Heart right ventricle (tissue), 16 donors: Measurements from ENCODE around the gene RGS7. TPM values are rescaled to one million over a fixed set of nuclear protein-coding genes. Genes with fewer than 3 reads are reported as not detected.

Experiments
- ATAC-seq, 8 donors: fragments of 200-7000 bp; cut with Tn5 transposase; one replicate each; pipeline ENCODE4 v1.9.1; 2020; ENCODE audit warnings: mild to moderate bottlenecking in 8 of 8, moderate library complexity in 8 of 8, moderate number of reproducible peaks in 1 of 8
- DNase-seq, 2 donors: peaks; one replicate each; pipeline ENCODE4 v3.0.0-alpha.2; 2020
- H3K27ac ChIP-seq, 10 donors: fragments of 200-600 bp; sonication (generic) in 2 of 10; one replicate each; pipeline versions ENCODE4 v1.5.0 to v1.8.0; 2020 to 2022; ENCODE audit warnings: mild to moderate bottlenecking in 3 of 10
- H3K27me3 ChIP-seq, 7 donors: fragments of 200-600 bp; one replicate each; pipeline ENCODE4 v1.8.0; 2021 to 2022; ENCODE audit warnings: mild to moderate bottlenecking in 2 of 7
- H3K36me3 ChIP-seq, 9 donors: fragments of 200-600 bp; sonication (generic) in 1 of 9; one replicate each; pipeline versions ENCODE4 v1.5.0 to v1.8.0; 2020 to 2022; ENCODE audit warnings: mild to moderate bottlenecking in 2 of 9
- H3K4me1 ChIP-seq, 9 donors: fragments of 200-600 bp; sonication (generic) in 1 of 9; one replicate each; pipeline versions ENCODE4 v1.5.0 to v1.8.0; 2020 to 2022; ENCODE audit warnings: mild to moderate bottlenecking in 4 of 9
- H3K4me3 ChIP-seq, 10 donors: fragments of 200-600 bp; sonication (generic) in 2 of 10; one replicate each; pipeline versions ENCODE4 v1.5.0 to v1.8.0; 2020 to 2022; ENCODE audit warnings: mild to moderate bottlenecking in 7 of 10, moderate library complexity in 2 of 10
- H3K9me3 ChIP-seq, 11 donors: fragments of 200-600 bp in 10 of 11; sonication (generic) in 2 of 11; one replicate each; pipeline versions ENCODE4 v1.5.0 to v1.8.0; 2013 to 2022; ENCODE audit warnings: mild to moderate bottlenecking in 2 of 11, control low read depth in 1 of 11, moderate library complexity in 1 of 11
- WGBS, 2 donors: extraction: QIAGEN DNeasy Blood & Tissue Kit; methylation state at CpG; one replicate each; pipeline ENCODE4 v1.1.7; 2013; ENCODE audit warnings: inconsistent platforms in 1 of 2; 5-methylcytosine and 5-hydroxymethylcytosine counted together
- intact Hi-C, 10 donors: fragments of 100-400 bp; cut with DNase I; formaldehyde crosslinking; loops; one replicate each; pipeline versions ENCODE4 v1.11.1 to v1.14.2; 2022
- polyA plus RNA-seq, 2 donors: library from polyadenylated mRNA; stranded (reverse); fragments of 200-250 nt; gene quantifications; one replicate each; pipeline ENCODE4 v1.2.3, GENCODE V29; 2013
- total RNA-seq, 10 donors: library from RNA; stranded (reverse); fragmentation: NEBNext Ultra II Directional in 3 of 10; extraction: Animal tissue kit (Norgen Biotek cat#: 25700) in 3 of 10; gene quantifications; one replicate each; pipeline versions ENCODE4 v1.2.1 to v1.2.4, GENCODE V29; 2021 to 2023
- TF ChIP-seq, protein P1 (sequence below), 9 donors: fragments of 200-600 bp; sonication (generic) in 2 of 9; IDR thresholded peaks; one replicate each; pipeline versions ENCODE4 v1.5.0 to v1.8.0; 2021 to 2022; ENCODE audit warnings: antibody characterized with exemption in 9 of 9, mild to moderate bottlenecking in 5 of 9, moderate library complexity in 1 of 9
- donor health status: Arrhythmogenic right ventricular cardiomyopathy.
- donor health status: ischemic (EF 13 %, LVEDD 7.1; RV severe dilation, severe dysfunction).
- donor health status: healthy with polysubstance abuse.
- donor health status: DM: no; HTN: yes; CAD: no.
- donor health status: DM: no; HTN: no; CAD: no.
- donor health status: ischemic (EF 25% LVEDD 6.9; RV normal size, moderate dysfunction).
- donor health status: ischemic (EF 25% LVEDD 5.7; RV mildly dilated, moderate dysfunction).
- donor health status: healthy.
- donor health status: DM: yes; HTN: yes; CAD: no.
- donor health status: Ischemic cardiomyopathy.
- donor health status: ischemic (EF 35%, LVEDD 5.7; RV mildly dilated, moderate dysfunction).
- donor health status: nonischemic (EF 11% LVEDD 7.7; RV severe dilation, severe dysfunction).
- donor health status: DM: yes; HTN: yes; CAD: no.
- donor health status: PGD.
- donor health status: ischemic (EF 29% LVEDD 5.4; RV normal size, mild dysfunction).
- donor health status: nonischemic (EF 23%, LVEDD 6.1; RV moderate dilation, normal function).

RGS7 gene
- total and polyA plus RNA-seq, 12 donors: not detected

DNA sequence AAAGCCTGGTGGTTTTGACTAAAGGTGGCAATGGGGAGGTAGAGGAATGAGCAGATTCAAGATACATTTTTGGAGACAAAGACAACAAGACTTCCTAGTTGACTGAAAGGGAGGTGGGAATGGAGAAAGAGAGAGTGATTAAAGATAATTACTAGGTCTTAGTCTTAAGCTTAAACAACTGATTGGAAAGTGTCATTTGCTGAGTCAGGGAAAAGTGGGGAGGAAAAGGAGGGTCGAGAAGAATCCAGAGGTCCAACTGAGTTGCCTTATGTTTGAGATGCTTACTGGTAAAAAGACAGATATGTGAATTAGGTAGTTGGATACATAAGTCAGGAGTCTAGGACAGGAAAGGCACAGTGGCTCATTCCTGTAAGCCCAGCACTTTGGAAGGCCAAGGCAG is 179.3 kb downstream of the RGS7 start:
- H3K9me3 ChIP-seq: no peaks in the 10 kb centered on the region
- intact Hi-C loops: no loop called here
- H3K36me3 ChIP-seq: no peaks in the 10 kb centered on the region
- TF ChIP-seq, protein P1, sequence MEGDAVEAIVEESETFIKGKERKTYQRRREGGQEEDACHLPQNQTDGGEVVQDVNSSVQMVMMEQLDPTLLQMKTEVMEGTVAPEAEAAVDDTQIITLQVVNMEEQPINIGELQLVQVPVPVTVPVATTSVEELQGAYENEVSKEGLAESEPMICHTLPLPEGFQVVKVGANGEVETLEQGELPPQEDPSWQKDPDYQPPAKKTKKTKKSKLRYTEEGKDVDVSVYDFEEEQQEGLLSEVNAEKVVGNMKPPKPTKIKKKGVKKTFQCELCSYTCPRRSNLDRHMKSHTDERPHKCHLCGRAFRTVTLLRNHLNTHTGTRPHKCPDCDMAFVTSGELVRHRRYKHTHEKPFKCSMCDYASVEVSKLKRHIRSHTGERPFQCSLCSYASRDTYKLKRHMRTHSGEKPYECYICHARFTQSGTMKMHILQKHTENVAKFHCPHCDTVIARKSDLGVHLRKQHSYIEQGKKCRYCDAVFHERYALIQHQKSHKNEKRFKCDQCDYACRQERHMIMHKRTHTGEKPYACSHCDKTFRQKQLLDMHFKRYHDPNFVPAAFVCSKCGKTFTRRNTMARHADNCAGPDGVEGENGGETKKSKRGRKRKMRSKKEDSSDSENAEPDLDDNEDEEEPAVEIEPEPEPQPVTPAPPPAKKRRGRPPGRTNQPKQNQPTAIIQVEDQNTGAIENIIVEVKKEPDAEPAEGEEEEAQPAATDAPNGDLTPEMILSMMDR (IDR thresholded peaks at IDR 0.05): no peak
- no peak for DNase-seq
- H3K27me3 ChIP-seq: peaks cover 0 to 6% (median 0%) of the 10 kb centered on the region in 7 donors
- no peak overlapping the region for H3K4me3 ChIP-seq
- H3K4me1 ChIP-seq: no peaks in the 10 kb centered on the region
- no peak overlapping the region for H3K27ac ChIP-seq
- 62 to 66% methylated on average over 1 of the region's 1 CpG for WGBS, 2 donors
- no peak for ATAC-seq

DNA sequence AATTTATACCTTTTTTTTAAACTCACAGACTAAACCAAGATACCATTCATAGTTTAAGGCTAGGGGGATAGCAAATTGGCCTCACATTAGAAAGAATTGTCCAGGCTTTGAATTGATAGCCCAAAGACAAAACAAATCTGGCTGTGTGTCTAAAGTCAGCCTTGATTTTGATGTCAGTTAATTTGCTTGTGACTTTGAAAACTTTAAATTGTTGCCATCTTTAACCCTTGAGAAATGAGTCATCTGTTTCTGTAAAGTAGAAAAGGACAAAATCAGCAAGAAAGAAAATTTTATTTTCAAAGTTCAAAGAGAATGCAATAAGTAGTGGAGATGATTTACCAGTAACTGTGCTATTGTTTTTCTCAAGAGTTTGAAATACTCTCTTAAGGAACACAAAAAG is 184.5 kb downstream of the RGS7 start:
- TF ChIP-seq, protein P1 (IDR thresholded peaks at IDR 0.05): no peak
- Histone ChIP-seq H3K36me3 (no peaks in the 10 kb centered on the region), H3K4me3 (no peak overlapping the region), H3K27ac (no peak overlapping the region), H3K27me3 (peaks cover 0 to 6% (median 0%) of the 10 kb centered on the region in 7 donors), H3K4me1 (no peaks in the 10 kb centered on the region), H3K9me3 (no peaks in the 10 kb centered on the region)
- DNase-seq: no peak
- intact Hi-C loops: no loop called here
- no peak for ATAC-seq

DNA sequence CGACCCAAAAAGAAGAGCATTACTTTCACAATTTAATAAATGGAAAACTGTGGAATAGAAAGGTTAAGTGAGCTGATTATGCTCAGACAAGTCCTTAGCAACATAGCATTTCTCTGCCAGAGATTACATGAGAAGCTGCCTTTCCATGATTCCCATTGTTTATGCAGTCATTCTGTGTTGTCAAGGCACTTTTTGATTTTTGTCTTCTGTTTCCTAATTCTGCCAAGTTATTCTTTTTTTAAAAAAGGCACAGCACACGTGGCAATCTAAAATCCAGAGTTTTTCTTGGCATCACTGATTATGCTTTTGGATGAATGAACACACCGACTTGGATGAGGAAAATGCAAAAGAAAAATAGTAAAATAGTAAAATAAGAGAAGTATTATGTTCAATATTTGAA is 185.0 kb downstream of the RGS7 start:
- peaks cover 0 to 3% (median 0%) of the 10 kb centered on the region in 11 donors for H3K9me3 ChIP-seq
- TF ChIP-seq, protein P1 (IDR thresholded peaks at IDR 0.05): no peak
- peaks cover 0 to 6% (median 0%) of the 10 kb centered on the region in 7 donors for H3K27me3 ChIP-seq
- ATAC-seq: no peak
- no peak for DNase-seq
- intact Hi-C loops: no loop called here
- WGBS, 2 donors: 40 to 51% methylated on average over 3 of the region's 3 CpGs
- no peaks in the 10 kb centered on the region for H3K4me1 ChIP-seq
- H3K4me3 ChIP-seq: no peak overlapping the region
- H3K27ac ChIP-seq: no peak overlapping the region
- H3K36me3 ChIP-seq: no peaks in the 10 kb centered on the region

DNA sequence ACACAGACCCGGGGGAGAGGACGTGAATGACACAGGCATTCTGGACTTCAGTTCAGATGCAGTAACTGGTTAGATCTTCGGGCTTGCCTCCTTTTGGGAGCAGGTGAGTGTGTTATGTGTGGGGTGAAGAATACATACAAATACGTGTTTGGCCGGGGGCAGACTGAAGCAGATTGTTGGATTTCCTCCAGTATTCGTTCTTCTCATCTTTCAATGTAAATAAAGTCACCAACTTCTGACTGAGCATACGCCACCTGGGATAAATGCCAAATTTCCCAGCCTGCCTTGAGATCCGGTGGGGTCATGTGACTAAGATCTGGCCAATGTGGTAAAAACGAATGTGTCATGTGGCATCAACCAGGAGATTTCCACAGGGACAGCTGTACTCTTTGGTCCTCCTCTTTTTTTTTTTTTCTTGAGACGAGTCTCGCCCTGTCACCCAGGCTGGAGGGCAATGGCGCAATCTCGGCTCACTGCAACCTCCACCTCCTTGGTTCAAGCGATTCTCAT is 189.8 kb downstream of the RGS7 start:
- intact Hi-C loops: no loop called here
- H3K4me1 ChIP-seq: no peaks in the 10 kb centered on the region
- ATAC-seq: no peak
- H3K36me3 ChIP-seq: no peaks in the 10 kb centered on the region
- peaks cover 0 to 4% (median 0%) of the 10 kb centered on the region in 11 donors for H3K9me3 ChIP-seq
- no peak overlapping the region for H3K27ac ChIP-seq
- TF ChIP-seq, protein P1 (IDR thresholded peaks at IDR 0.05): no peak
- H3K27me3 ChIP-seq: peaks cover 0 to 3% (median 0%) of the 10 kb centered on the region in 7 donors
- no peak for DNase-seq
- H3K4me3 ChIP-seq: no peak overlapping the region
- WGBS, 2 donors: 81 to 85% methylated on average over 14 of the region's 14 CpGs
